Panc1 (cell line): ENCODE measurements around the gene TRMT44.

Experiments
- CTCF ChIP-seq: fragments of 450-650 bp; IDR thresholded peaks from 2 replicates; pipeline ENCODE4 v1.5.1; 2017; ENCODE audit warnings: mild to moderate bottlenecking
- POLR2AphosphoS5 ChIP-seq: IDR thresholded peaks from 2 replicates; pipeline ENCODE4 v1.6.1; 2012; ENCODE audit warnings: mild to moderate bottlenecking, low read depth, low read length, moderate library complexity
- REST ChIP-seq, 2 experiments: IDR thresholded peaks; 2 replicates each; pipeline ENCODE4 v1.6.1; 2011 to 2012; ENCODE audit warnings: low read depth in 2 of 2, control low read depth in 1 of 2, low read length in 1 of 2, mild to moderate bottlenecking in 1 of 2, moderate library complexity in 1 of 2; ENCODE audit not compliant: insufficient read depth in 1 of 2
- SIN3A ChIP-seq: IDR thresholded peaks from 2 replicates; pipeline ENCODE4 v1.6.1; 2012; ENCODE audit warnings: low read depth, mild to moderate bottlenecking, low read length, moderate library complexity, borderline replicate concordance; ENCODE audit not compliant: insufficient read depth
- TCF7L2 ChIP-seq: IDR thresholded peaks from 2 replicates; pipeline ENCODE4 v1.6.1; 2011; ENCODE audit warnings: mild to moderate bottlenecking, low read depth, low read length, inconsistent platforms

- TF ChIP-seq CTCF (no peak), REST (IDR thresholded peaks at IDR 0.05; ENCODE audit: insufficient read depth in 1 of 2, low read depth in 2 of 2, low read length in 1 of 2) (no peak), POLR2AphosphoS5 (no peak), SIN3A (no peak), TCF7L2 (no peak)
Observed at GRCh38 chr4:8392591-8393190, 47.9 kb upstream of the TRMT44 start.
